ENCODE results near the gene JAK1. TPM values are rescaled to one million over a fixed set of nuclear protein-coding genes. Genes with fewer than 3 reads are reported as not detected.

The JAK1 gene
- total RNA-seq, 1 experiment from 2014 or later: 73.5 TPM

DNA sequence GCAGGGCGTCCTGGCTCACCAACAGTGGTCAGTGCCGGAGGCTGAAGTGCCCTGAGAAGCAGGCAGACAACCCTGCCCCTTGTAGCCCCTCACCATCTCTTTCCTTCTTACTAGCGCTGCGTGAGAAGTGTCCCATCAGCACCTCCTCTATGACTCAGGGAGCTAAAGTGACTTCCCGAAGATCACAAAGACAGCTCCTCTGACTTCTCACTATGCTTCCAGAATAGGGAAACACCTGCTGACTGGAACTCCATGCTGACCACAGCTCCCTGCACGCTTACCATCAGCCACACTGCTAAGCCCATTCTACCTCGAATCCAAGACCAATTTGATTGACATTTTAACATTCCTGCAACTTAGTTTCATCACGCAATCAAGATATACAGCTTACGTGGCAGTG lies 92.8 kb downstream of the JAK1 start:
- no peak for DNase-seq (ENCODE audit: extremely low read depth, low read depth)

- DNase-seq (ENCODE audit: extremely low read depth, low read depth): no peak
Measured at GRCh38 chr1:64872067-64872466, 94.3 kb downstream of the JAK1 start.

- no peak for DNase-seq (ENCODE audit: extremely low read depth, low read depth)
Measured at GRCh38 chr1:64871256-64871655, 95.1 kb downstream of the JAK1 start.

DNA sequence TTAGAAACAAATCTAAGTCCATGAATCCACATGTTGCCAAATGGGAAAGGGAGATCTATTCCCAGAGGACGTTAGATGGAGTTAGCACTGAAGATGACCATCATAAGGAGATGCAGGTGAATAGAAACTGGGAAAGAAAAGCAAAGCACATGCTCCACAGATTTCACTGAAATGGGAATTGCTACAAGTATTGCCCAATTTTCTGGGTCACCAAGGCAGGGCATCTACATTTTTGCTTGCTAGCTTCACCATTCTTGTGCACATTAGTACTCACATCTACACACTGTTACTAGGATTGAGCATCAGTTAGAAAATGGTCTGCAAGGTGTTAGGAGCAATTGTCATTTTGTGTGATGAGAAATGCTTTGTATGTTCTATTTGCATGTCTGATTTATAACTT lies 99.1 kb downstream of the JAK1 start:
- DNase-seq (ENCODE audit: extremely low read depth, low read depth): no peak

DNA sequence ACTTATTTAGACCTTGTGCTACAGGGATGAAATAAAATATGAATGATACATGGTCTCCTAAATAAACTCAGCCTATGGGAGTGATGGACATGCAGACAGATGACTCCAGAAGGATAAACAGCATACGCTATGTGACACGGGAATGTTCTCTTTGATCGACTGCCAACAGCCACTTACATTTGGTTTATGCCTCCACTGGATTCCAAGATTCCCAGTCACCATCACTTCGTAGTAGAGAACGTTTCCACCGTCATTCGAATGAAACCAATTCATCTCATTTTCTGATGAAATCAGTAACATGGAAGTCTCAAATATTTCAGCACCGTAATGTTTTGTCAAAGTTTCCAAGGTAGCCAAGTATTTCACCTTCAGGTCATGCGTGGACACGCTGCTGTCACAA lies 99.7 kb downstream of the JAK1 start:
- DNase-seq (ENCODE audit: extremely low read depth, low read depth): no peak

GRCh38 chr1:64865105-64865757 lies 101.1 kb downstream of the JAK1 start:
- DNase-seq (ENCODE audit: extremely low read depth, low read depth): no peak

GRCh38 chr1:64864018-64864940 lies 102.1 kb downstream of the JAK1 start:
- DNase-seq (ENCODE audit: extremely low read depth, low read depth): peak; percentile 90

- peak; percentile 11 for DNase-seq (ENCODE audit: extremely low read depth, low read depth)
Measured at GRCh38 chr1:64861611-64862010, 104.7 kb downstream of the JAK1 start.

DNA sequence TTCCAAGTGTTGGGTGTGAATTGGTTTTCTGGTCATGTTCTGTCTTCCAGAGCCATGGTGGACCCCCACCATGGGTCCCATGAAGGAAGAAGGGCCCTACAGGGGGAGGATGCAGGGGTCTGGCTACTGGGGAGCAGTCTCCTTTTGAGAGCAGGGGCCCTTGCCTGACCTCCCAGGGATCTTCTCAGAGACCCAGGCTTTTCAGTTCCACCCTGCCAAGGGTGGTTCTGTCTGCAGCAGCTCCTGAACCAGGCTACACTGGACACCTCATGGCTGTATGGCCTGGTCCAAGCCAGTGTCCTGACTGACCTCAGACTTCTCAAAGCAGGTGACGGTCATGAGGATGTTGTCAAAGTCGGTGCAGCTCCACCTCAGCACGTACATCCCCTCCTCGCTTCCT lies 109.0 kb downstream of the JAK1 start:
- DNase-seq (ENCODE audit: extremely low read depth, low read depth): no peak

- no peak for DNase-seq (ENCODE audit: extremely low read depth, low read depth)
Measured at GRCh38 chr1:64856553-64856952, 109.8 kb downstream of the JAK1 start.

GRCh38 chr1:64855557-64855956 lies 110.8 kb downstream of the JAK1 start:
- DNase-seq (ENCODE audit: extremely low read depth, low read depth): no peak

GRCh38 chr1:64854674-64855073 lies 111.7 kb downstream of the JAK1 start:
- no peak for DNase-seq (ENCODE audit: extremely low read depth, low read depth)

DNA sequence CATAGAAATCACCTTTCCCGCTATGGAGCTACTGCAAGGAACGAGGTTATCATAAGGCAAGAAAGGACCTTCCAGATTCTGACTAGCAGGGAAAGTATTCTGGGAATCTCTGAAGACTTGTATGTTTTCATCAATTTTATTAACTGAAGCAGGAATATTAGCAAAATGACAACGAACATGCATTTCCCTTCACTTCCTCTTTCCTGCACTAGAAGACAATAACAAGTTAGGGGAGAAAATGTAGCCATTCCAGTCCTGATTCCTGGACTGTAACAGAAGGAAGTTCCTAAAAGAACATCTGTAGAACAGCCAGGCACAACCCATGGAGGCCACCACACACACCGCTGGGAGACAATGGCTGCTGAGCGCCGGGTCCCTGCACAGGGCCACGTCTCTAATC lies 114.7 kb downstream of the JAK1 start:
- DNase-seq (ENCODE audit: extremely low read depth, low read depth): no peak

GRCh38 chr1:64850846-64851245 lies 115.5 kb downstream of the JAK1 start:
- DNase-seq (ENCODE audit: extremely low read depth, low read depth): no peak

DNA sequence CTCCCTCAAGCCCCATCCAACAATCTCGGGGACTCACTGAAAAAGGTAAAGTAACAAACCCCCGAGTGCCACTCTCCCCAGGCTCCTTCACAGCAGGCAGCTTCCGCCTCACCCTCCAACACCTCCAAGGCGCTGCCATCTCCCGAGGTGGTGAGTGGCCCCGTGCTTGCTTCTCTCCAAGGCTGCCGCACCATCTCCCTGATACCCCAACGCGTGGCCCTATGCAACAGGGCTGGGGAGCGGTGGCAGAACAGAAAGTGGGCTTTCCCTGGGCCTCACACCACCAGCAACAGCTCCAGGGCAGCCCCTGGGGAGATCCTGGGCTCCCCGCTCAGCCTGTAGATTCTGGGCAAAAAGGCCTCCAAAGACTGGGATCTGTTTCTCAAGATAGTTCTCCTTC lies 116.4 kb downstream of the JAK1 start:
- no peak for DNase-seq (ENCODE audit: extremely low read depth, low read depth)

GRCh38 chr1:64848803-64849202 lies 117.5 kb downstream of the JAK1 start:
- DNase-seq (ENCODE audit: extremely low read depth, low read depth): no peak

DNA sequence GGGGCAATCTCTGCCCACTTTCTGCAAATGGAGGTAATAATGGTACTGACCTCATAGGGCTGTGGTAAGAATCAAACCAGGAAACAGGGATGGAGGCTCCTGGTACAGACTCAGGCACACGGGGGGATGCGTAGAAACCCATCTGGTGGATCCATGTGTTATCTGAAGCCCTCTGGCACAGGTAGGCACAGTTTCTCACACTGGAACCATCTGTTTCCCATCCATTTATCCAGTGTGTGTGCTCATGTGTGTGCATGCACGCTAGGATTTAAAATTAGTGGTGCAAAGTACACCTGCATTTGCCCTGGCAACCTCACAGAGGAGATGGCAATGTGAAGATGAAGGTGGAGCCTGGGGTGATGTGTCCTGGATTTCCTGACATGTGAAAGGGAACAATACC lies 118.2 kb downstream of the JAK1 start:
- no peak for DNase-seq (ENCODE audit: extremely low read depth, low read depth)

DNA sequence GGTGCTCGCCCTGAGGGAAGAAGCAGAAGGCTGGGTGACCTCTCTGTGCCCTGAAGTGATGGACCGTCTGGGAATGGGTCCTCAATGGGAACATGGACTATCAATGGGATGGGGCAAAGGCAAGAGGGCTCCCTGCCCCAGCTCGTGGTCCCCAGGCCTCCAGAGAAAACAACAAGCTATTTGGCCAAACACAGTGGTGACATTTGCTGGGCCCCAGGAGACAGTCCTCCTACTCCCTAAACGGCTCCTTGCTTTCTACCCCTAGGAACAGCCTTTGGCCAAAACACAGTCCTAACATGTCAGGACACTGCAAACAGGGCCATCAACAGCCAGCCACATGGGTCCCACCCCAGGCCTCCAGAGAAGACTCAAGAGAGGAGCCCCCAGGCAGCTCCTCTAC lies 118.7 kb downstream of the JAK1 start:
- DNase-seq (ENCODE audit: extremely low read depth, low read depth): no peak

GRCh38 chr1:64846573-64847430 lies 119.5 kb downstream of the JAK1 start:
- no peak for DNase-seq (ENCODE audit: extremely low read depth, low read depth)

- DNase-seq (ENCODE audit: extremely low read depth, low read depth): no peak
Measured at GRCh38 chr1:64845831-64846425, 120.4 kb downstream of the JAK1 start.

GRCh38 chr1:64844609-64845008 lies 121.7 kb downstream of the JAK1 start:
- no peak for DNase-seq (ENCODE audit: extremely low read depth, low read depth)
